Smooth muscle cell (in vitro differentiated cells): Measurements from ENCODE around the gene PTCH1. TPM values are rescaled to one million over a fixed set of nuclear protein-coding genes. Genes with fewer than 3 reads are reported as not detected.

Experiments used
- DNase-seq: peaks from one replicate; lab custom pipeline; 2025; ENCODE audit not compliant: unreplicated experiment; lab: John Stamatoyannopoulos, UW
- H2AFZ ChIP-seq: fragments of 200-600 bp; sonication (generic); 2 replicates; pipeline ENCODE4 v1.6.0; 2016; ENCODE audit warnings: antibody characterized with exemption, low read depth, mild to moderate bottlenecking
- H3F3A ChIP-seq: fragments of 200-600 bp; sonication (generic); 2 replicates; pipeline ENCODE4 v1.6.0; 2017; ENCODE audit warnings: antibody characterized with exemption, low read depth
- H3K27ac ChIP-seq: fragments of 200-600 bp; sonication (generic); 2 replicates; pipeline ENCODE4 v1.5.1; 2016; ENCODE audit warnings: low read depth, mild to moderate bottlenecking
- H3K27me3 ChIP-seq: fragments of 200-600 bp; sonication (generic); 2 replicates; pipeline ENCODE4 v1.6.1; 2016; ENCODE audit warnings: low read depth, mild to moderate bottlenecking
- H3K36me3 ChIP-seq: fragments of 200-600 bp; sonication (generic); 2 replicates; pipeline ENCODE4 v1.5.1; 2016; ENCODE audit warnings: low read depth
- H3K4me1 ChIP-seq: fragments of 200-600 bp; sonication (generic); 2 replicates; pipeline ENCODE4 v1.5.1; 2016; ENCODE audit warnings: low read depth
- H3K4me2 ChIP-seq: fragments of 200-600 bp; sonication (generic); 2 replicates; pipeline ENCODE4 v1.6.0; 2016; ENCODE audit warnings: mild to moderate bottlenecking
- H3K4me3 ChIP-seq: fragments of 200-600 bp; sonication (generic); 2 replicates; pipeline ENCODE4 v1.5.1; 2016; ENCODE audit warnings: mild to moderate bottlenecking
- H3K79me2 ChIP-seq: fragments of 200-600 bp; sonication (generic); 2 replicates; pipeline ENCODE4 v1.6.0; 2016; ENCODE audit warnings: low read depth, mild to moderate bottlenecking
- H3K9ac ChIP-seq: fragments of 200-600 bp; sonication (generic); 2 replicates; pipeline ENCODE4 v1.6.0; 2016; ENCODE audit warnings: low read depth
- H3K9me3 ChIP-seq: fragments of 200-600 bp; sonication (generic); replicated peaks from 2 replicates; pipeline ENCODE4 v1.5.1; 2016; ENCODE audit warnings: low read depth
- H4K20me1 ChIP-seq: fragments of 200-600 bp; sonication (generic); 2 replicates; pipeline ENCODE4 v1.6.0; 2016; ENCODE audit warnings: low read depth
- WGBS: methylation state at CpG from one replicate; pipeline ENCODE4 v1.1.7; 2016; ENCODE audit warnings: low lambda C conversion rate; 5-methylcytosine and 5-hydroxymethylcytosine counted together
- polyA plus RNA-seq: library from polyadenylated mRNA; unstranded; fragments of >200 nt; fragmentation: Nextera tagmentation; extraction: Ambion mirVana; gene quantifications from 2 replicates; pipeline ENCODE4 v1.2.1, GENCODE V29; 2016
- total RNA-seq: library from RNA; depleted of rRNA; stranded (reverse); fragments of >200 nt; gene quantifications from 2 replicates; pipeline ENCODE4 v1.2.3, GENCODE V29; 2014
- TF ChIP-seq, protein P1 (sequence below): fragments of 200-600 bp; sonication (generic); IDR thresholded peaks from 2 replicates; pipeline ENCODE4 v1.5.1; 2017; ENCODE audit warnings: borderline replicate concordance, mild to moderate bottlenecking, antibody characterized with exemption; ENCODE audit not compliant: insufficient read depth, poor library complexity, severe bottlenecking

PTCH1 gene
- total and polyA plus RNA-seq, 2 experiments from 2014 or later: 5.8 to 6.3 TPM

DNA sequence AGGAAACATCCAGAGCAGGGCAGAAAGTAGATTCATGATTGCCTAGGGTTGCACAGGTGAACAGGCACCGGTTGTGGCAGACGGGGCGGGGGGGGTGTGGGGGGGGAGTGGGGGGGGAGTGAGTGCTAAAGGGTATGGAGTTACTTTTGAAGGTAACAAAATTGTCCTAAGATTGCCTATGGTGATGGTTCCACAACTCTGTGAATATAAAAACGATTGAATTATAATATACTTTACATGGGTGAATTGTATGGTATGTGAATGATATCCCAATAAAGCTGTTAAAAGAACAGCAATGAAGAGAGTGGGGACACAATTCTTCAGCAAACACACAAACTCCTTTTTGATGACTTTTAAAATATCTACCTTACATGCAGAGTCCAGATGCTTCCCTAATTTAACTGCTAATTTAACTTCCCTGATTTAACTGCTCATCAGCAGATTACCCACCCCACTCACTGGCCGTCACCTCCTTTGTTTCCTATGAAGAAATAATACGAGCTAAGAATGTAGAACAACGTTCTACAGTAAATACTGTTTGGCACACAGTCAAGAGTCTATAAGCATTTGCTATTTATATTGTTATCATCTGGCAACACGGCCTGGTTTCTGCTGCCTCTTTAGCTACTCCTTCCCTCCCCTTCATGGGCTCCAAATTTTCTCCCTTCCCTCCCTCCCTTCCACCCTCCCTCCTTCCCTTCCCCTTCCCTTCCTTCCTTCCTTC, 83.5 kb downstream of the PTCH1 start:
- TF ChIP-seq, protein P1, sequence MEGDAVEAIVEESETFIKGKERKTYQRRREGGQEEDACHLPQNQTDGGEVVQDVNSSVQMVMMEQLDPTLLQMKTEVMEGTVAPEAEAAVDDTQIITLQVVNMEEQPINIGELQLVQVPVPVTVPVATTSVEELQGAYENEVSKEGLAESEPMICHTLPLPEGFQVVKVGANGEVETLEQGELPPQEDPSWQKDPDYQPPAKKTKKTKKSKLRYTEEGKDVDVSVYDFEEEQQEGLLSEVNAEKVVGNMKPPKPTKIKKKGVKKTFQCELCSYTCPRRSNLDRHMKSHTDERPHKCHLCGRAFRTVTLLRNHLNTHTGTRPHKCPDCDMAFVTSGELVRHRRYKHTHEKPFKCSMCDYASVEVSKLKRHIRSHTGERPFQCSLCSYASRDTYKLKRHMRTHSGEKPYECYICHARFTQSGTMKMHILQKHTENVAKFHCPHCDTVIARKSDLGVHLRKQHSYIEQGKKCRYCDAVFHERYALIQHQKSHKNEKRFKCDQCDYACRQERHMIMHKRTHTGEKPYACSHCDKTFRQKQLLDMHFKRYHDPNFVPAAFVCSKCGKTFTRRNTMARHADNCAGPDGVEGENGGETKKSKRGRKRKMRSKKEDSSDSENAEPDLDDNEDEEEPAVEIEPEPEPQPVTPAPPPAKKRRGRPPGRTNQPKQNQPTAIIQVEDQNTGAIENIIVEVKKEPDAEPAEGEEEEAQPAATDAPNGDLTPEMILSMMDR: no peak
- WGBS: 76% methylated on average over 8 of the region's 8 CpGs
- DNase-seq: no peak

DNA sequence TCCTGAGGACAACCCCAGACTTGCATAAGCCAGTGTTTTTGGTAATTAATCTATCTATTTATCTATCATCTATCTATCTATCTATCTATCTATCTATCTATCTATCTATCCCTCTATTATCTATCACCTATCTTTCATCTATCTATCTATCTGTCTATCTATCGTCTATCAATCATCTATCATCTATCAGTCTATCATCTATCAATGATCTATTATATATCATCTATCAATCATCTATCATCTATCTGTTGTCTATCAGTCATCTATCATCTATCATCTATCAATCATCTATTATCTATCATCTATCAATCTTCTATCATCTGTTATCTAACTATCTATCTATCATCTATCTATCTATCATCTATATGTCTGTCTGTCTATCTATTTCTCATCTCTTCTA, 85.5 kb downstream of the PTCH1 start:
- 96% methylated on average over 1 of the region's 1 CpG for WGBS
- Histone ChIP-seq H3F3A (no peaks in the 10 kb centered on the region), H3K4me1 (no peaks in the 10 kb centered on the region), H3K4me2 (no peak overlapping the region), H3K36me3 (no peaks in the 10 kb centered on the region), H3K9ac (no peak overlapping the region), H2AFZ (no peak overlapping the region), H3K27me3 (no peaks in the 10 kb centered on the region), H3K4me3 (no peak overlapping the region), H3K27ac (no peak overlapping the region), H4K20me1 (no peaks in the 10 kb centered on the region), H3K9me3 (peaks cover 4% of the 10 kb centered on the region), H3K79me2 (no peaks in the 10 kb centered on the region)
- TF ChIP-seq, protein P1: no peak
- no peak for DNase-seq

More for the DNA sequence above, 83.5 kb downstream of the PTCH1 start:
- H3K36me3 ChIP-seq: no peaks in the 10 kb centered on the region
- H3K4me3 ChIP-seq: no peak overlapping the region
- H3K79me2 ChIP-seq: no peaks in the 10 kb centered on the region
- H3F3A ChIP-seq: no peaks in the 10 kb centered on the region
- H2AFZ ChIP-seq: no peak overlapping the region
- H3K4me1 ChIP-seq: no peaks in the 10 kb centered on the region
- no peak overlapping the region for H3K27ac ChIP-seq
- peaks cover 4% of the 10 kb centered on the region for H3K9me3 ChIP-seq
- no peaks in the 10 kb centered on the region for H3K27me3 ChIP-seq
- H3K4me2 ChIP-seq: no peak overlapping the region
- no peak overlapping the region for H3K9ac ChIP-seq
- H4K20me1 ChIP-seq: no peaks in the 10 kb centered on the region

DNA sequence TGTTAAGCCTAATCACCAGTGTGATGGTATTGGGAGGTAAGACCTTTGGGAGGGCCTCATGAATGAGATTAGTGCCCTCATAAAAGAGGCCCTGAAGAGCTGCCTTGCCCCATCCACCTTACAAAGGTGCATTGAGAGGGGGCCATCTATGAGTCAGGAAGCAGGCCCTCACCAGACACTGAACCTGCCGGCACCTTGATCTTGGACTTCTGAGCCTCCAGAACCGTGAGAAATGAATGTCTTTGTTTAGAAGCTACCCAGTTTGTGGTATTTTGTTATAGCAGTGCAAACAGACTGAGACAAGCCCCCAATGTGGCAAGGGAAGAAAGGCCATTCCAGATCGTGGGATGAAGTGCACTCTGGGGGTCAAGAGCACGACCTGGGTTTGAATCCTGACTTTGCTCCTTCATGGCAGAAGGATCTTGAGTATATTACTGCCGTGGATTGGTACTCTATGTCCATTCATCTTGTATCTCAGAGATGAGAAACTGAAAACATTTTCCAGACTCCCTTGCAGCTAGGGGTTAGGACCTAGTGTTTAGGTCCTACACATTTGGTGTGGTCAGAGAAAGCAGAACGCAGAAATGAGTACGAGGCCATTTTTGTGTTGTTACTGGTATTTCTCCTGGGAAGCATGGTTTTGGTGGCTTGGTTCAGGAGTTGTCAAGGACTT, 86.7 kb downstream of the PTCH1 start:
- H2AFZ ChIP-seq: no peak overlapping the region
- H3K9ac ChIP-seq: no peak overlapping the region
- WGBS: 92% methylated on average over 7 of the region's 7 CpGs
- TF ChIP-seq, protein P1: no peak
- no peaks in the 10 kb centered on the region for H4K20me1 ChIP-seq
- H3K27me3 ChIP-seq: no peaks in the 10 kb centered on the region
- H3K4me1 ChIP-seq: no peaks in the 10 kb centered on the region
- peaks cover 4% of the 10 kb centered on the region for H3K9me3 ChIP-seq
- no peak overlapping the region for H3K27ac ChIP-seq
- H3K36me3 ChIP-seq: no peaks in the 10 kb centered on the region
- H3K4me2 ChIP-seq: no peak overlapping the region
- no peak overlapping the region for H3K4me3 ChIP-seq
- H3K79me2 ChIP-seq: no peaks in the 10 kb centered on the region
- DNase-seq: no peak
- H3F3A ChIP-seq: no peaks in the 10 kb centered on the region
